ENCODE results near the gene DGCR6L.
"Not testable (repeated sequence)": the region's sequence is repeated elsewhere in the genome, so short reads cannot be mapped to it uniquely, and the experiment has no call there.

Gene DGCR6L

DNA sequence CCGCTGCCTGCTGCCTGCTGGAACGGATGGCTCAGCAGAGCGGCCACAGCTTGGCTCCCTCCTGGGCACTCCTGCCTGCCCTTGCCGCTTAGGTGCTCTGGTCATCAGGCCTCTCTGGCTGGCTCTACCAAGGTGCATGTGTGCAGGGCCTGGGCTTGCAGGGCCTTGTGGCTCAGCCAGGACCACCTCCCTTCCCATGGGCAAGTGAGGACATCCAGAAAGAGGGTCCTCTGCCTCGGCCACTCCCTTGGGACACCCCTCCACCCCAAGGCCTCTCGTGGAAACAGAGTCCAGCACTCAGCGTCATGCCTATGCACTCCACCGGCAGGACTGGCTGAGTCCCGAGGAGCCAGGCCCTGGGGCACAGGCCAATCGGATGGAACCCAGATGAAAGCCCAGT lies 45.5 kb downstream of the DGCR6L start:
- DNase-seq, result not testable (repeated sequence)

DNA sequence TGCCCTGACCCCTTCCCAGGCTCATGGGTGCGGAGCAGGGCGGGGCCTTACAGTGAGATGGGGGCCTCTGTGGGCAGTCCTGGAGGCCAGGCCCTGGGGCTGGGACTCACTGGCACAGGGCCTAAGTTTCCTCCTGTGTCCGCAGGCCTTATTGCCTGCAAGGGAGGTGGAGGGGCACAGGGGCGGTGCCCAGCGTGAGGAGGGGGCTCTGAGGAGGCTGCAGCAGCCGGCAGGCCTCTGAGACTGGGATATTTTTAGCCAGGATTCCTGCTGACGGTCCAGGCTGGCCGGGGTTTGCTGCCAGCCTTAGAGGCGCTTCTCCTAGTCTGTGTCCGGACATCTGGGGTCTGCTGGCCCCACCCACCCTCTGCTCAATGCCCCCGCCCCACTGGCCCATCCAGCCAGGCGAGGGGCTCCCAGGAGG lies 46.1 kb downstream of the DGCR6L start:
- DNase-seq, result no peak

DNA sequence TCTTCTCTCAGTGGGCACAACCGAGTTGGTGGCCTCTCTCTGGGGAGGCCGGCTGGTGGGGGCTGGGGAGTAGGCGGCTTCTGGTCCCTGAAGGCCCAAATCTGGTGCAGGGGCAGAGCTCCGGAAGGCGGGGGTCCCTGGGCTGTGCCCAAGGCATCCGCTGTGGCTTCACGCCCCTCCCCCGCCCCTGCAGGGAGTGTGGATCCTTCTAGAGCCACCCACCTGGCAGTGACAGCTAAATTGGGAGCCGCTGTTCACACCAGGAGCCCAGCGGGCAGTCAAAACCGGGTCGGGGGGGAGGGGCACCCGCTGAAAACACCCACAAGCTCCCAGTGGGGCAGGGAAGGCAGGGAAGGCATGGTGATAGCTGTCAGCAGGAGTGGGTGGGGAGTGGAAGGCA lies 47.2 kb downstream of the DGCR6L start:
- DNase-seq, result no peak

DNA sequence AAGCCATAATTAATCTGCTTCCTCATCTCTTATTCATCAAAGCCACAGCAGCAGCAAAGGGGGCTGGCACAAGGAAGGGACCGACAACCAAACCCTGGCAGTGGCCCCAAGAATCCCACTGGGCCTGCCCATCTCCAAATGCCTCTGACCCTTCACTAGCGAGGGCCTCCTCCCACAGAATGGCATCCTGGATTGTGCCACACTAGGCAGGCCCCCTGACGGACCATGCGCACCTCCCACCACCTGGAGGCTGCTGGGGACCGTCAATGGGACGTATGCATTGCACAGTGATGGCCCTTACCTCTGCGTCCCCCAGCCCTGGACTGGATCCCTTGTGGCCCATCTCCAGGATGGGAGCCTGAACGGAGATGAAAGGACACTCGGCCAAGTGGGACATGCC lies 47.7 kb downstream of the DGCR6L start:
- no peak for DNase-seq

DNA sequence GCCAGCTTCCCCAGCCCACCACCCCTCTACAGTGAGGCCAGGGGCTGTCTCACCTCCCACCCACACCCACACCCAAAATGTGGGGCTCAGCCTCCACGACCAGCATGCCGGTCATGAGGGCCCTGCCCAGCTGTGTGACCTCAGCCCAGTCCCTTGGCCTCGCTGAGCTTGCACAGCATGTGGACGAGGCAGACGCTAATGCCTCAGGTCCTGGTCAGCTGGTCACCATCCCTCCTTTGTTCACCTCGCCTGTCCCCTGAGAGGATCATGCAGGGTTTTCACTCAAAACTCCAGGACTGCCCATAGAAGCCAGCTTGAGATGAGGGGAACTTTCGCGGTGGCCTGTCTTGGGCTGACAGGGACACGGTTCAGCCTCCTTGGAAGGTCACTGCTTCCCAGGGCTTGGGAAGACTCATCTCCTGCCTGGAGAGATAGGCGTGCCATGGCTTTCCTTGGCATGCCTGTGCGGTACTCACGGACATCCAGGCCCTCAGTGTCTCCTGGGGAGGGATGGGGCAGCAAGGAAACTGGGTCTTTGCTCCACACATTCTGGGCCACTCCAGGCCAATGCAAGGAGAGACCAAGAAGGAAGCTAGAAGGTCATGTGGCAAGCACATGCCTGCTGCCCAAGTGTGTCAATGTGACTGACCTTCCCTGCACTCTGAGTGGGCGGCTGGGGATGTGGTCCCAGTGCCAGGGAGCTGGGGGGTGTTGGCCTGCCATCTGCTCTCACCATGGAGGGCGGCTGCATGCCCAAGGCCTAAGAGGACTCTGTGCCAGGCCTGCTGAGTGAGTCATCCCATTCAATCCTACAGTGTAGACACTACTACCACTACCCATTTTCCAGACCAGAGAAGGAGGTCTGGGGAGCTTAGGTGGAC lies 48.5 kb downstream of the DGCR6L start:
- DNase-seq, result no peak

DNA sequence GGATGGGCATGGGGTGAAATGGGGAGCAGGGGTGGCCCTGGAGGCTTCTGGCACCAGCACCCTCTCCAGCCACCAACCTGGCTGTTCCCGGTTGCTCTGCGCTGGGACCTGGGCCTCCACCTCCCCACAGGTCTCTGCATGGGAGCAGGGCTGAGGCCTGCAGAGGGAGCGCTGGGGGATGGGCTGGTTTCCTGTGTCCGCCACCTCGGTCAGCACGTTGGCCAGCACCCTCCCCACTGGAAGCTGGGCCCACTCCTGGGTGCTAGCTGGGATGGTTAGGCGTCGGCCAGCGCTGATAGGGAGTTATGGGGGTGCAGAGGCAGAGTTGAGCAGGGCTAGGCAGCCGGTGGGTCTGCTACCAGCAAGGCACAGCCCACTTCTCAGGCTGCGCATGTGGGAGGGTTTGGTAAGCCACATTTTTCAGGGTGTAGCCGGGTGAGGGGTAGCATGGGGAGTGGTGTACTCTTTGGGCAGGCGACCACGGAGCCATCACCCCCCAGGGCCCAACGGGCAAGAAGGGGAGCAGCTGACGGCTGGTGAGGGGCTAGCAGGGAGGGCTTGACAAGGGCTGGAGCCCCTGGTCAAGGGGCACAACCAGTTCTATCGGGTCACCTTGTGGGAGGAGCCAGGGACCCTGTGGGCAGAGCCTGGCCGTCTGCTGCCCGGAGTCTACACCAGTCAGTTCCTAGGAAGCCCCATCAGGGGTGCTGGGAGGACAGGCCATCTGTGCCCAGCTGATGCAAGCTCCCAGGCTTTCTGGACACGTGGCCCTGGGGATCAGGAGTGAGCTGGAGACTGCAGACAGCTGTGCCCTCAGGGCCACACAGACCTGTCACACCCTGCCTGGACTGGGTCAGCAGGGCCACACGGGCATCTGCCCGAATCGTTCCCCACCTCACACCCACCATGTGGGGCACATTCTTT lies 49.4 kb downstream of the DGCR6L start:
- DNase-seq, result not testable (repeated sequence)

DNA sequence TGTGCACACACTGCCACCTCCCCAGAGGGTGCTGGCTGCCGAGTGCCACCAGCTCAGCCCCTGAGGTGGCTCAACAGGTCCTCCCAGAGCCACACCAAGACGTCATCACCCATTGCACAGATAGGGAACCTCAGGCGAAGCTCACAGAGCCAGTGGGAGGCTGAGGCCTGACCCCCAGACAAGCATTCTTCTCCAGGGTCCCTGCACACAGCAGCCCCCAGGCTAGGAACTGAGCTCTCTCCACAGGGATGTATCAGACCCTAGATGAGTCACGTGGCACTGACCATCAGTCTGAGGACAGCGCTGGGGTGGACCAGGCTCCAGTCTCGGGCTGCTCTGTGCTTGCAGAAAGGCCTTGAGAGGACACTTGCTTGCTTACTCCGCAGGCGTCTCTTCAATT lies 50.2 kb downstream of the DGCR6L start:
- DNase-seq, result not testable (repeated sequence)

DNA sequence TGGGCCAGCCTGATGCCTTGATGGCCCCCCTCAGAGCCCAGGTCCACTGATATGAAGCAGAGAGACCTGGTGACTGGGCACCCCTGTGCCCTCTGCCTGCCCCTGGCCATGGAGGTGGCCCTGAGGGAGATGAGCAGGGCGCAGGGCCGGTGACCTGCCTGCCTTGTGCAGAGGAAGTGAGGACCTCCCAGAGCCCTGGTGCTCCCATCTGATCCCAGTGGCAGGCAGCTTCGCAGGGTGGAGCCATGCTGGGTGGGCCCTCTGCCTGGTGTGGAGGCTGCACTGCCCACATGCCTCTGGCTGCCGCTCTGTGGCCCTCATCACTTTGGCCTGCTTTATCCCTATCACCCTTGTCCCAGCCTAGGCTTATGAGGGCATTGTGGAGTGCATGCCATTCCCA lies 50.7 kb downstream of the DGCR6L start:
- not testable (repeated sequence) for DNase-seq

DNA sequence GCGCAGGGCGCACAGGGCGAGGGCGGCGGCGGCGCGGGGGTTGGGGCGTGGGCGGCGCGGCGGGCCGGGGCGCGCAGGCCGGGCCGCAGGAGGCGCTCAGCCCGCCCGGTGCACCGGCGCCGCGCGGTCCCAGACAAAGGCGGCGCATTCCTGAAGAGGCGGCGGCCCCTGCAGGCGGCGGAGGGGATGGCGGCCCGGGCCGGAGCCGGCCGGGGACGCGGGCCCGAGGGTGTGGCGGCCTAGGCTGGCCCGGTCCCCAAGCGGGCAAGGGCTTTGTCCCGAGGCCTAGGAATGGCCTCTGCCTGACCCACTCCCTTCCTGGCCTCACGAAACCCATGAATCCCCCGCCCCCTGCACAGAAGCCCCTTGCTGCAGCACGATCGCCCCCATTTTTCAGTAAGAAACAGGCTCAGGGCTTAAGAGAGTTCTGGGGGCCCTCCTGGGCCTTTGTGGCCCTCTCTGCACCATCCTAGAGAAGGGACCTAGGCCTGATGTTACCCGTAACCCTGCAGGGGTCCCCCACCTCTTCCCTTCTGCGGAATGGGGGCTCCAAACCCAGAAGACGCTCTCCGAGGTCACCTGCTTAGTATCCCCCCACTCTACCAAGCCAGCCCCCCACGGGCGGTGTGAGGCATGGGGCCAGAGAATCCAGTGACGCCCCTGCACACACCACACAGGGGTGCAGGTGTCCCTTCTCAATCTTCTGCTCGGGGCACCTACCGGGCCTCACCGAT lies 51.4 kb downstream of the DGCR6L start, which contains the start of gene RTN4R:
Gene RTN4R (minus strand): TSS at position 40 of the 734 bp plus-strand sequence. CDS start 226 bp downstream, outside the sequence.
- DNase-seq, result peak; percentile 47

DNA sequence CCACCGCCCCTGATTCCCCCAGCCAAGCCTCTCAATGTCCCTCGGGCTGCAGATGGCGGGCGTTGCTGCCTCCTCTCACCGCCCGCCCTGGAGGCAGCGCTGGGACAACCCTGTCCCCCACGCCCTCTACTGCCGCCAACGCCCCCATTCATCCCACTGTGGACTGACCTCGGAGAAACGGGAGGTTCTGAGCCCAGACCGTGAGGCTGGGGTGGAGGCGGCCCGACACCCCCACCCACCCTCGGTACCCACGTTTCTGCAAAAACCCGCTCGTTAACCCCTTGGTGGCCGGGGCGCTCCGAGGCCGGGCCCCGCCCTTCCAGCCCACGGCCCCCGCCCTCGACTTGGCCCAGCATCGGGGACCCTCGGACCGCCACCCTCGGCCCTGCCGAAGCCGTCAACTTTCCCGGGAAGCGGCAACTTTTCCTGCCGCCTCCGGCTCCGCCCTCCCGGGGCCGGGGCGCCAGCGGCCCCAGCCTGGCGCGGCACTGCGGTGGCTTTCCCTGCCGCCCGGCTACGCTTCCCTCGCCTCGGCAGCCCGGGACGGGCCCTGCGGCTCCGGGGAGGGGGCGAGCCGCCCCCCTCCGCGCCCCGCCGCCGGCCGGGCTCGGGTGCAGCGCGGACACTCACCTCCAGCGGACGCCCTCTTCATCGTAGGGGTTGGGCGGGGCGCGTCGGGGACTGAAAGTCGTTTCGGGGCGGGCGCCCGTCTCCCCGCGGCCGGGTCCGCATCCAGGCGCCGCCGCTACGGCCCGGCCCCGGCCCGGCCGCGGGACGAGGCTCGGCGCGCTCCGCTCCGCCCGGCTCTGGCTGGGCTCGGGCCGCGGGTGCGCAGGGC lies 52.2 kb downstream of the DGCR6L start:
- no peak for DNase-seq

DNA sequence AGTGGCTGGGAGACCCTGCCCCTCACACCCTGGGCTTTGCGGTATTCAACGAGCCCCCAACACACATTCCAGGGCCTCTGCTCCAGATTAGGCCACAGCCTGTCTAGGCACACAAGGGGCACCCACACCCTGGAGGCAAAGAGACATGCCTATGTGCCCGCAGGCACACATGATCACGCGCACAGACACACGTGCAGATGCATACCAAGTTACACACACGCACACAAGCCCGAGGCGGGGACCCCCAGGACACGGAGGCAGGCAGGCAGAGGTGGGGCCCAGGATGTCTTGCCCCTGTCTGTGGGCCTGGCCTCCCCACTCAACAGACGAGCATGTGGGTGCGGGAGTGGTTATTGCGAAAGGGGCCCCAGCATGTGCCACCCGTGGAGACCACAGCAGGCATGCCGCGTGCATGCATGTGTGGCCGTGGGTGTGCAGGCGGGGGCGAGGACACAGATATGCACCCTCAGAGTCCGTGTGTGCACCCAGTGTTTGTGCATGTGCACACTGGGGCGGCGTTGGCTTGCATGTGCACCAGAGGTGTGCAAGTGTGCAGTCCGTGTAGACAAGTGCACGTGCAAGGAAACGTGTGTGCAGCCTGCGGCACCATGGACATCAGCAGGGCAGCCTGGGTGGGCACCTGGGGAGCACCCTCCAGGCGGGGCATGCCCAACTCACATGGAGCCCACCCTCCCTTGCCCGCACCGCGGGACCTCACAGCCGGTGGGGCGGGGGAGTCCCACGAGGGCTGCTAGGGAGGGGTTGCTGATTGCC lies 53.0 kb downstream of the DGCR6L start:
- not testable (repeated sequence) for DNase-seq

DNA sequence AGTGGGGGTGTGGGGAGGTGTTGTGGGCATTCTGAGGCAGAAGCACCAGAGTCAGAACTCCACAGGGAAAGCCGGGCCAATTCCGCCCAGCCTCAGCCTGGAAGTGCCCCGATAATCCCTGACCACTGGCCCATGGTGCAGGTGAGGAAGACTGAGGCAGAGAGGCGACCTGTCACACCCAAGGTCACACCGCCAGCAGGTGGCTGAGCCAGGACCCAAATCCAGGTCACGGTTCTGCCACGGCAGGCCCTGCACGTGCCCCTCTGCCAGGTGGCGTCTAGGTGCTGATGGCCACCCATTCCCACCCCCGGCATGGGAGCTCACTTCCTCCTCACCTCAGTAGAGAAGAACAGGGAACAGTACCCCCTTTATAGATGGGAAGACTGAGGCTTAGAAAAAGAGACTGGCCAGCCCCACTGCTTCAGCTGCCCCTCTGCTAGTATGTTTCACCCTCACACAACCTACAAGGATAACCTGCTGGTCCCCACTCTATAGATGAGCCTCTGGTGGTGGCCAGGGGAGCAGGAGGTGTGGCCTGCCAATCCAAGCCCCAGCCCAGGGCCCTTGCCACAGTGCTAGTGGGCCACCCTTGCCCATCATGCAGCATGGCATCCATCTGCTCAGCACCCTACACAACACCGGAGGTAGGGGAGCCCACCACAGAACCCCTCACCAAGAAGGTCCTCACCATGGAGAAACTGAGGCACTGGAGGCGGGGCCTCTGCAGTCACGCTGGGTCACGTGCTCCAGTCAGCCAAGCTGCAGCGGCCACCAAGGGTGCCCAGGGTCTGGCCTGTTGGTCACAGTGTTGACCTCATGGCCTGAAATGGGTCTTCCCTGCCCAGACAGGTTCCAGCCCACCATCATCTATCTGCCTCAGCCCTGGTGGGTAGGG lies 53.8 kb downstream of the DGCR6L start:
- not testable (repeated sequence) for DNase-seq

DNA sequence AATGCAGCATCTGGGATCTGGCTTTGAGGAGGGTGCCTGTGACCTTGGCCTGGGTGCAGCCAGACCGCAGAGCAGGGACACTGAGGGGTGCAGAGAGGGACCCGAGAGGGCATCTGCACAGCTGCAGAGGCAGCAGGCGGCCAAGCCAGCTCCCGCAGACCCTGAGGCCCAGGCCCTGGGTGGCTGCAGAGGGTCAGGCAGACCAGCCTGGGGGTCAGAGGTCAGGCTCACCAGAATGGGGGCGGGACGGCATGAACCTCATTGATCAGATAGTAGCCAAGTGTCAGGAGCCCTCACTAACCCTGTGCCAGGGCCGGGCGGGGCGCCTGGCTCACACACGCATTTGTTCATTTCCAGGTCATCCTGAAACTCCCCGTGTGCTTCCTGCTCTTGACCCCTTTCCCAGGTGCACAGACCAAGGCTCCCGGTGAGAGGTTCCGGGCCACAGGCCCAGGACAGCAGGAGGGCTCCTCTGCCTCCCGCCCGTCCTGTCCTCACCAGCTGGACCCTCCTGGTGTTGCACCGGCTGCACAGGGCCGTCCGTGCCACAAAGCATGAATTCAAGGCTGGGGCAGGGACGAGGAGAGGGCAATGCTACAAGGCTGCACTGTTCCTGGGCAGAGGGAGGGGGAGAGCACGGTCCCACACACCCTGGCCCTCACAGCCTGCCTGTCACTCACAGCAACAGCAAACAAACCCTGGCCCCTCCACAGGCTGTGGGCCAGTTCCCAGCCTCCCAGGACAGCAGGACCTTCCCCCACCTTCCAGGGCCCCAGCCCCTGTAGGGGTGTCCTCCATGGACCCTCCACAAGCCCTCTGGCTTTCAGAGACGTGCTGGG lies 55.0 kb downstream of the DGCR6L start:
- DNase-seq, result no peak
